Neural progenitor cell (in vitro differentiated cells): ENCODE results near the gene MPPE1.

ENCODE experiments used
- EZH2 ChIP-seq: fragments of 200-600 bp; sonication (generic); IDR thresholded peaks from 2 replicates; pipeline ENCODE4 v1.6.1; 2017; ENCODE audit warnings: antibody characterized with exemption, mild to moderate bottlenecking, moderate library complexity
- EZH2phosphoT487 ChIP-seq: fragments of 200-600 bp; sonication (generic); IDR thresholded peaks from 2 replicates; pipeline ENCODE4 v1.6.1; 2017; ENCODE audit warnings: antibody characterized with exemption

DNA sequence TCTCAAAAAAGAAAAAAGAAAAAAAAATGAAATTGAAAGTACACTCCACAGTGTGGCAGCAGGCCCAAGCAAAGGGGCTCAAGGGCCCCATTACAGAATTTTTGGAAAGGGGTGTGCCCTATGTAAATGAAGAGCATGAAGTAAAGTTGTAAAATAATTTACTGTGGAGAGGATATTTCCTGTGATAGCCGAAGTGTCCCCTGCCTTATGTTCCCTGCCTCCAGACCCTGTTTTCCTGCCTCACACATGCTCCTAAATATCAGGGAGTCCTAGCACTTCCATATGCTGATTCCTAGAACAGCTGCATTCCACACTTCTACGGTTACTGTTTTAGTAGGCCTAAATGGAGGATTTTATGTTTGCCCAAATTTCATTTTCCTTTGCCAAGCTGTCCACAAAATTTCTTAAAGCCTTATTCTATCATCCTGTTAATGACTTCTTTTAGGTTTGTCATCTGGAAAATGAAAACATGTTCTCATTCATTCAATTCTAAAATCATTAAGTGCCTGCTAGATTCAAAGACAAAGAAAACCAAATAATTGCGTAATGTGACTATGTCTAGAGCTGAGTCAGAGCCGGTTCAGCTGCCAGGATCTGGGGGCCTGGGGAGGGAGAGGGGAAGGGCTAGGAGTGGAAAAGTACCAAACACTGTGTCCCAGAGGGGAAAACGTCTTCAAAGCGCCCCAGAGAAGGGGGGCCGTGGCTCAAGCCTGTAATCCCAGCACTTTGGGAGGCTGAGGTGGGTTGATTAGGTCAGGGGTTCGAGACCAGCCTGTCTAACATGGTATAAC is 47.3 kb upstream of the MPPE1 start:
- no peak for TF ChIP-seq EZH2phosphoT487
- TF ChIP-seq EZH2: no peak
